ENCODE measurements around the gene OTULINL. TPM values are rescaled to one million over a fixed set of nuclear protein-coding genes. Genes with fewer than 3 reads are reported as not detected.

OTULINL gene
- polyA plus RNA-seq, 3 donors from 2014 or later, result 36.6 to 77.8 (median 47.1) TPM

DNA sequence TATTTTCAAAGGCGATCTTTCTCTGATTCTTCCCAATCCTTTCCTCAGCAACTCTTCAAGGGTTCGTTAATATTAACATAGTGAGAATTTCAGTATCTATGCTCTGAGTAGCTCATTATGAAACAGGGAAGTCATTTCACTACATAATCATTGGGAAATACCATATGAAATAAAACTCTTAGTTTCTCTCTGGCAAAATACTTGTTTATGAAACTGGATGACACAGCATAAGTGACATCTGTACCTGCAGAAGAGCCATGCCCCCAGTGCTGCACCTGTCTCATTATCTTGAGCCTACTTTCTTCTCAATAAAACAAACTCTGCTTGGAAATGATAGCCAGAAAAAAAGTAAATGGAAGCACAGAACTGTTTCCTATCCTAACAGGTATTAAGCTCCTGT is 49.1 kb downstream of the OTULINL start:
- Mint-ChIP-seq H3K36me3 (no peaks in the 10 kb centered on the region), H3K27ac (no peak overlapping the region), H3K9me3 (peaks cover 0 to 2% (median 0%) of the 10 kb centered on the region in 6 donors), H3K4me1 (peaks cover 0 to 4% of the 10 kb centered on the region in 2 donors), H3K4me3 (no peak overlapping the region), H3K27me3 (ENCODE audit: low read depth in 3 of 3) (peaks cover 0 to 2% (median 0%) of the 10 kb centered on the region in 3 donors)
- no peak for DNase-seq

DNA sequence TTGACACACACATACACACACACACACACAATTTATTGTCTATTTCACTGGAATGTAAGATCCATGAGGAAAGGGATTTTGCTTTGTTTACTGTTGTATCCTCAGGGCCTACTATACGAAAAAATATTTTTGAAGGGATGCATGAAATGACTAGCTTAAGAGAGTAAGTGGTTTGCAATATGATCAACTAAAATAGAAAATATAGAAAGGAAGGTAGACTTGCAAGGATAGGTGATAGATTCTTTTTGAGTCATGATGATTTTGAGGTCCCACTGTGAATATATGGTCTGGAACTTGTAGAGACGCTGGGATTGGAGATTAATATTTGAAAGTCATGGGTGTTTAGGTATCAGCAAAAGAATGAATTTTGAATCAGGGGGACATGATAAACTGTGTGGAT is 54.1 kb downstream of the OTULINL start:
- DNase-seq, result no peak
- H3K4me3 Mint-ChIP-seq, result no peak overlapping the region
- peaks cover 0 to 4% (median 0%) of the 10 kb centered on the region in 6 donors for H3K9me3 Mint-ChIP-seq
- H3K36me3 Mint-ChIP-seq, result no peaks in the 10 kb centered on the region
- peak overlapping the region in 4 of 6 donors; percentile 22 to 43 (median 34) for H3K27ac Mint-ChIP-seq
- peaks cover 0 to 4% of the 10 kb centered on the region in 2 donors for H3K4me1 Mint-ChIP-seq
- peaks cover 2 to 7% (median 4%) of the 10 kb centered on the region in 3 donors for H3K27me3 Mint-ChIP-seq (ENCODE audit: low read depth in 3 of 3)

DNA sequence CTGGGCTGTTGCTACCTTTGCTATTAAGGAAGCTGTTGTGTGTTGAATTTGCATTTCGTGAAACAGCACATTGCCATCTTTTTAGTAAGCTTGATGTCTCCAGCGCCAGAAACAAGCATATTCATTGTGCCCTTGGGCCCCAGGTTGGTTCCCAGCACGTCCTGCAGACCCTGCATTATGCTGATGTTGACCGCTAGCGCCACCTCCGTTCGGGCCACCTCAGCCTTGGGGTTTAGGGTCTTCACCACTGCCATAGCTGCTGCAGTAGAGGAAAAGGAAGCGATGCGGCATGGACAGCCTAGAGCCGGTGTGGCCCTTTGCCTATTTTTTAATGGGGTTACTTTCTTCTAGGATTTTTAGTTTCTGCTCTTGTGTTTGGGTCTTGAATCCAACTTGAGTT is 59.2 kb downstream of the OTULINL start:
- Mint-ChIP-seq H3K27ac (no peak overlapping the region), H3K4me1 (no peaks in the 10 kb centered on the region), H3K4me3 (no peak overlapping the region), H3K9me3 (peaks cover 0 to 2% (median 0%) of the 10 kb centered on the region in 6 donors), H3K36me3 (no peaks in the 10 kb centered on the region), H3K27me3 (ENCODE audit: low read depth in 3 of 3) (peaks cover 2 to 10% (median 4%) of the 10 kb centered on the region in 3 donors)
- no peak for DNase-seq

DNA sequence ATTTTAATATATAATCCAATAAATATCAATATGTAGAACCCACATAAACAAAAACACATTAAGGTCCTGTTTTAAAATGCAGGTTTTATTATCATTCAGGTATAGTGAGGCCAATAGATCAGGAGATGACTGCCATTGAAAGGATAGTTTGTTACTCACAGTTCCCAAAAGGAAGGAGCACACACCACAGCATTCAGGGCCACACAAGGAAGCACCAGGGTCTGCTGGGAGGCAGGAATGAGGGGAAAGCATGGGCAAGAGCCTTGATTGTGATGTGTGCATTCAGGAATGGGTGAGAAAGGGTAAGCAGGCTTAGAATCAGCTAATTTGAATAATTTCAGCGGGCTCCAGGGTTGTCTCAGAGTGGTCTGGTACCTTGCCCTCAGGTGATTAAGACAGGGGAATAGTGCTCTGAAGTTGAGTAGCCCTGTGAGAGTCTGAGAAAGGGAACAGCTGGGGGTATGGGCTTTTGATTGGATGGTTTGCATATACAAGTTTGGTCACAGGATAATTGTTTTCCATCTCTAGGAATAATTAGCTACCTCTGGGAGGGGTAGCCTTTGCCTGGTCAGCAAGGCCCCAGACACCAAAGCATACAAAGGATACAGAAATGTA is 63.1 kb downstream of the OTULINL start:
- Mint-ChIP-seq H3K27ac (no peak overlapping the region), H3K4me3 (no peak overlapping the region), H3K9me3 (no peaks in the 10 kb centered on the region), H3K36me3 (no peaks in the 10 kb centered on the region), H3K27me3 (ENCODE audit: low read depth in 3 of 3) (peaks cover 1 to 9% (median 4%) of the 10 kb centered on the region in 3 donors), H3K4me1 (no peaks in the 10 kb centered on the region)
- no peak for DNase-seq

DNA sequence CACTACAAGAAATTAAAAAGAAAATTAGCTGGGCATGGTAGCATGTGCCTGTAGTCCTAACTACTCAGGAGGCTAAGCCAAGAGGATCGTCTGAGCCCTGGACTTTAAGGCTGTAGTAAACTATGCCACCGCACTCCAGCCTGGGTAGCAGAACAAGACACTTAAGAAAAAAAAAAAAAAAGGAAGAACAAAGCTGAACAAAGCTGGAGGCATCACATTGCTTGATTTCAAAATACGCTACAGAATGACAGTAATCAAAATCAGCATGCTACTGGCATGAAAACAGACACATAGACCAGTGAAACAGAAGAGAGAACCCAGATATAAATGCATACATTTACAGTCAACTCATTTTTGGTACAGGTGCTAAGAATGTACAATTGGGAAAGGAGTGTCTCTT is 68.5 kb downstream of the OTULINL start:
- Mint-ChIP-seq H3K9me3 (no peaks in the 10 kb centered on the region), H3K4me1 (no peaks in the 10 kb centered on the region), H3K4me3 (no peak overlapping the region), H3K27ac (peak overlapping the region in 1 of 6 donors; percentile 45), H3K36me3 (no peaks in the 10 kb centered on the region), H3K27me3 (ENCODE audit: low read depth in 3 of 3) (peaks cover under 1 to 7% (median 6%) of the 10 kb centered on the region in 3 donors)
- no peak for DNase-seq

DNA sequence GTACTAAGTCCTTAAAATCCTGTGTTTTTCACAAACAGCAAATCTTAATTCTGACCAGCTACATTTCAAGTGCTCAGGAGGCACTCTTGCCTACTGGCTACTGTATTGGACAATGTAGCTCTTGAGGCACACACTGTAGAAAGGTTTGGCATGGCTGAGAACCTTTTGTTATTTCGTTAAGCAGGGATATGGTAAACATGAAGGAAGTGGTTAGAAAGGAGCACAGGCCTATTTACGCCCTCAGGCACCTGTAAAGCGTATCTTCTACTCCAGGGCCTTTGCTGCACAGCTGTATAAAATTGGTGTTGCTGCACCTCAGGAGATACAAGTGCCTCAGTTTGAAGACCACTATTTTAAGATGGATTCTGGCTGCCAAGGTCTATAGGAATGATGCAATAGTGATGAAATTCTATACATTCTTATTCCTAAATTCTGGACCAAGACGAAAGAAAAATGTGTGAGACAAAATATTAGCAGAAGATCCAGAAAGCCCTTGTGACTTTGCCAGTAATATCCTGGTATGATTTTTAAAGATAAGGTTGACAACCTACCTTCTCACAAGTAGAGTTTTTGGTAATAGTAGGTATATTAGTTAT is 73.7 kb downstream of the OTULINL start:
- no peaks in the 10 kb centered on the region for H3K4me1 Mint-ChIP-seq
- peaks cover under 1 to 4% (median 2%) of the 10 kb centered on the region in 3 donors for H3K27me3 Mint-ChIP-seq (ENCODE audit: low read depth in 3 of 3)
- no peaks in the 10 kb centered on the region for H3K36me3 Mint-ChIP-seq
- no peak overlapping the region for H3K27ac Mint-ChIP-seq
- DNase-seq, result no peak
- no peaks in the 10 kb centered on the region for H3K9me3 Mint-ChIP-seq
- no peak overlapping the region for H3K4me3 Mint-ChIP-seq

DNA sequence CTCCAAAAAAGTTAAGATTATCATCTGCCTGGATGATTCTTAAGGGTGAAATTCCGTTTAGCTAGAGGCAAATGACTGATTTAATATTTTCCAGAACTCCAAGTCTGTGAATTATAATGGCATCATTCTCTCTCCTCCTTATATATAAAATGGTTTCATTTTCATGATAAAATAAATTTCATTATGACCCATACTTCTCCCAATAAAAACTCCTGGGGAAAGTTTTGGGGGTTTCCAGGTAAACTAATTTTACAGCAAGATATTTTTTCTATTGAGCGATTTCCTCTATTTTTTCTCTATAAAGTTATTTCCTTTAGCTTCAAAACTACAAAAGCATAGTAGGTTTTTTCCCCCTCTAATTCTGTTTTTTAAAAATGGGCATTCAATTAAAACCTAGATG is 75.3 kb downstream of the OTULINL start:
- Mint-ChIP-seq H3K27ac (no peak overlapping the region), H3K4me1 (peaks cover 0 to 6% of the 10 kb centered on the region in 2 donors), H3K9me3 (no peaks in the 10 kb centered on the region), H3K36me3 (no peaks in the 10 kb centered on the region), H3K4me3 (no peak overlapping the region), H3K27me3 (ENCODE audit: low read depth in 3 of 3) (peaks cover 0 to 2% (median 0%) of the 10 kb centered on the region in 3 donors)
- no peak for DNase-seq

DNA sequence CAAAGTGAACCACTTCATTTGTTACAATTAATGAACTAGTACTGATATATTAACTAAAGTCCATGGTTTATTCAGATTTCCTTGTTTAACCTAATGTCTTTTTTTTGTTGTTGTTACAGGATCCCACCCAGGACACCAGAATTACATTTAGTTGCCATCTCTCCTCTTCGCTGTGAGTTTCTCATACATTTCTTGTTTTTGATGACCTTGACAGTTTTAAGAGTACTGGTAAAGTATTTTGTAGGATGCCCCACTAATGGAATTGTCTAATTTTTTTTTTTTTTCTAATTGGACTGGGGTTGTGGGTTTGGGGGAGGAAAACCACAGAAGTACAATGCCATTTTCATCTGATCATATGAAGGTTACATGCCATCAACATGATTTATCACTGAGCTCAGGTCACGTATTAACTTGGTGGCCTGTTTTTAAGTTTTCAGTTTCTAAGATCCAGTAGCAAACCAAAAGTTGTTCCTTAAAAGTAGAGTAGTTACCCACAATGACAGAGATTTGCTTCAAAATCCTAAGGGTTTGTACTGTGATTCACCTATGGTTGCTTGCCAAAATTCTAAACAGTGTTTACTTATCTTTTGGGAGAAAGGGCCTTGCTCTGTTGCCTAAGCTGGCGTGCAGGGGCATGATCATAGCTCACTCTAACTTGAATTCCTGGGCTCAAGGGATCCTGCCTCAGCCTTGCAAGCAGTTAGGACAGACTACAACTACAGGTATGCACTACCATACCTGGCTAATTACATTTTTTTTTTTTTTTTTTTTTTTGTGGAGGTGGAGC is 78.4 kb downstream of the OTULINL start:
- Mint-ChIP-seq H3K27ac (peak overlapping the region in 1 of 6 donors; percentile 55), H3K27me3 (ENCODE audit: low read depth in 3 of 3) (peaks cover 7 to 14% (median 9%) of the 10 kb centered on the region in 3 donors), H3K9me3 (no peaks in the 10 kb centered on the region), H3K4me3 (no peak overlapping the region), H3K4me1 (peaks cover 9 to 19% of the 10 kb centered on the region in 2 donors), H3K36me3 (no peaks in the 10 kb centered on the region)
- no peak for DNase-seq

DNA sequence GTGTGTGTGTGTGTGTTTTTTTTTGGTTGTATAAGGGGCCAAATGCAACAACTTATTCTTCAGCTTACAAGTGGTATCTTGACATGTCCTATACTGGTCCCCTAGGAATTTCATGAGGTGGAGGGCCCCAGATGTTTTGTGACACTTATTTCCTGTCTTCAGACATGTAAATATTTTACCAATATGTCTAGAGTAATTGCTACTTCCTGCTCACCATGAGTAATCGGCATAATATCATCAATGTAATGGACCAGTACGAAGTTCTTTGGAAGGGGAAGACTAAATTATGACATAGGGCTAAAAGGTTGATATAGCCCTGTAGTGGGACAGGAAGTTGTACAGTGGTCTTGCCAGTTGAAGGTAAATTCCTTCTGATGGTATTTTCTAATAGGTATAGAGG is 79.2 kb downstream of the OTULINL start:
- Mint-ChIP-seq H3K27me3 (ENCODE audit: low read depth in 3 of 3) (peaks cover 12 to 19% (median 15%) of the 10 kb centered on the region in 3 donors), H3K4me1 (peaks cover 17 to 27% of the 10 kb centered on the region in 2 donors), H3K36me3 (no peaks in the 10 kb centered on the region), H3K9me3 (no peaks in the 10 kb centered on the region), H3K4me3 (no peak overlapping the region), H3K27ac (peak overlapping the region; percentile 3 to 93 (median 22))
- DNase-seq, result no peak

Other genes with a start within 250 kb of the OTULINL start
- 10 to 100 TPM; 15.4 to 23.8 (median 20.4) TPM for gene OTULIN, start 82.9 kb downstream of the OTULINL start, polyA plus RNA-seq

All from immature natural killer cell (primary cell).